A549 (cell line): ENCODE data around the gene HSD17B4. TPM values are rescaled to one million over a fixed set of nuclear protein-coding genes. Genes with fewer than 3 reads are reported as not detected.
"Not testable (repeated sequence)": the region's sequence is repeated elsewhere in the genome, so short reads cannot be mapped to it uniquely, and the experiment has no call there.

Experiments used
- ATAC-seq, 2 experiments: fragments of 200-7000 bp in 1 of 2; fragments of >200 bp in 1 of 2; cut with Nextera tagmentation in 1 of 2; cut with Tn5 transposase in 1 of 2; 3 replicates each; pipeline versions ENCODE4 v1.8.0 to v1.9.1; 2018 to 2020; ENCODE audit warnings: mild to moderate bottlenecking in 1 of 2, moderate library complexity in 1 of 2
- CTCF ChIA-PET: fragments of 300-600 bp; sonication (Branson Sonifier 250); formaldehyde crosslinking; extraction: SDS; loops from one replicate; lab custom pipeline; 2021; ENCODE audit warnings: antibody characterized with exemption, inconsistent platforms; lab: Yijun Ruan, JAX
- POLR2A ChIA-PET: fragments of 350-600 bp; formaldehyde crosslinking; extraction: SDS; loops from one replicate; lab custom pipeline; 2021; ENCODE audit warnings: antibody characterized with exemption, inconsistent platforms; lab: Yijun Ruan, JAX
- DNase-seq, 2 experiments: peaks; one replicate each; pipeline versions ENCODE4 v3.0.0 to v3.0.0-alpha.2; 2011 to 2016; ENCODE audit warnings: low read depth in 1 of 2, low spot score in 1 of 2
- FAIRE-seq: peaks from 2 replicates; lab custom pipeline; 2011; peaks lifted over from hg19 to GRCh38; lab: Jason Lieb, UNC
- H3K27ac ChIP-seq, 2 experiments: fragments of >200 bp; sonication (Bioruptor Twin); formaldehyde crosslinking; 3 replicates each; pipeline ENCODE4 v1.5.1; 2016 to 2017
- H3K4me1 ChIP-seq: fragments of >200 bp; sonication (Bioruptor Twin); formaldehyde crosslinking; 3 replicates; pipeline ENCODE4 v1.6.1; 2016
- H3K4me2 ChIP-seq: fragments of >200 bp; sonication (Bioruptor Twin); formaldehyde crosslinking; 3 replicates; pipeline ENCODE4 v1.6.1; 2016
- H3K4me3 ChIP-seq: fragments of >200 bp; sonication (Bioruptor Twin); formaldehyde crosslinking; 3 replicates; pipeline ENCODE4 v1.5.1; 2016
- H3K9me3 ChIP-seq: fragments of >200 bp; sonication (Bioruptor Twin); formaldehyde crosslinking; 3 replicates; pipeline ENCODE4 v1.6.1; 2016
- BHLHE40 ChIP-seq: IDR thresholded peaks from 2 replicates; pipeline ENCODE4 v1.6.1; 2012; ENCODE audit warnings: low read depth, low read length, inconsistent platforms
- EHMT2 ChIP-seq: fragments of 200-600 bp; sonication (generic); IDR thresholded peaks from 2 replicates; pipeline ENCODE4 v1.6.1; 2016; ENCODE audit warnings: antibody characterized with exemption, low read depth, mild to moderate bottlenecking, moderate library complexity
- FOXS1 ChIP-seq: fragments of 250-450 bp; sonication (Bioruptor Pico); IDR thresholded peaks from 2 replicates; pipeline ENCODE4 v1.5.0; 2020; ENCODE audit warnings: mild to moderate bottlenecking, moderate library complexity
- GATA3 ChIP-seq: IDR thresholded peaks from 2 replicates; pipeline ENCODE4 v1.6.1; 2012; ENCODE audit warnings: borderline replicate concordance
- HDAC2 ChIP-seq: fragments of 200-600 bp; sonication (generic); IDR thresholded peaks from 2 replicates; pipeline ENCODE4 v1.6.1; 2016
- HMGXB4 ChIP-seq: fragments of 250-450 bp; sonication (Bioruptor Pico); IDR thresholded peaks from 2 replicates; pipeline ENCODE4 v1.5.0; 2021; ENCODE audit warnings: mild to moderate bottlenecking, moderate library complexity, borderline replicate concordance
- HOXB13 ChIP-seq: fragments of 250-450 bp; sonication (Bioruptor Pico); IDR thresholded peaks from 2 replicates; pipeline ENCODE4 v1.5.0; 2020; ENCODE audit warnings: low read depth, mild to moderate bottlenecking, moderate library complexity
- JUN ChIP-seq, 2 experiments: fragments of >200 bp; sonication (Bioruptor Twin); formaldehyde crosslinking; IDR thresholded peaks; 2 replicates in 1 of 2; 3 replicates in 1 of 2; pipeline ENCODE4 v1.6.1; 2016 to 2017
- JUNB ChIP-seq: fragments of >200 bp; sonication (Bioruptor Twin); formaldehyde crosslinking; IDR thresholded peaks from 2 replicates; pipeline ENCODE4 v1.6.1; 2016
- MAFK ChIP-seq: fragments of 450-650 bp; IDR thresholded peaks from 2 replicates; pipeline ENCODE4 v1.6.1; 2014; ENCODE audit not compliant: partially characterized antibody
- PHF8 ChIP-seq: fragments of 200-600 bp; sonication (generic); IDR thresholded peaks from 2 replicates; pipeline ENCODE4 v1.6.1; 2016; ENCODE audit warnings: low read depth, mild to moderate bottlenecking, antibody characterized with exemption, moderate library complexity, borderline replicate concordance
- POLR2AphosphoS2 ChIP-seq: conservative IDR thresholded peaks from 2 replicates; pipeline ENCODE4 v1.6.1; 2012; ENCODE audit warnings: low read length, improper control_type of control experiment, inconsistent platforms
- RAD21 ChIP-seq, 2 experiments: fragments of >200 bp in 1 of 2; sonication (Bioruptor Twin) in 1 of 2; formaldehyde crosslinking in 1 of 2; IDR thresholded peaks in 1 of 2; conservative IDR thresholded peaks in 1 of 2; 2 replicates in 1 of 2; 3 replicates in 1 of 2; pipeline ENCODE4 v1.6.1; 2012 to 2018; ENCODE audit warnings: inconsistent platforms in 1 of 2
- WGBS: methylation state at CpG from one replicate; pipeline ENCODE4 v1.1.6; 2017; ENCODE audit errors: missing lambda C conversion rate; 5-methylcytosine and 5-hydroxymethylcytosine counted together
- polyA plus RNA-seq, 4 experiments: library from polyadenylated mRNA; depleted of rRNA in 3 of 4; stranded (reverse); fragments of >200 nt; fragmentation: RNase III in 1 of 4; extraction: RNeasy Plus Mini Kit Qiagen cat#74134 plus additional on column Dnase treatment in 1 of 4; gene quantifications; 2 replicates in 3 of 4; 3 replicates in 1 of 4; pipeline ENCODE4 v1.2.3, GENCODE V29; 2011 to 2017
- TF ChIP-seq, protein P1 (sequence below): IDR thresholded peaks from 2 replicates; pipeline ENCODE4 v1.6.1; 2012

Gene HSD17B4
- polyA plus RNA-seq, 2 of the 4 experiments (the other 2 are of a cell fraction): 121 to 135 TPM

GRCh38 chr5:119427060-119427459 lies 25.2 kb upstream of the HSD17B4 start:
- CTCF ChIA-PET: interaction anchor here (1.6 to 7.3 kb wide), 2 partner anchors 16 to 439 kb away, joined by 13 to 52 read pairs; partner anchors contain the start of gene DTWD2
- POLR2A ChIA-PET: no interaction called here
- FAIRE-seq: no peak

DNA sequence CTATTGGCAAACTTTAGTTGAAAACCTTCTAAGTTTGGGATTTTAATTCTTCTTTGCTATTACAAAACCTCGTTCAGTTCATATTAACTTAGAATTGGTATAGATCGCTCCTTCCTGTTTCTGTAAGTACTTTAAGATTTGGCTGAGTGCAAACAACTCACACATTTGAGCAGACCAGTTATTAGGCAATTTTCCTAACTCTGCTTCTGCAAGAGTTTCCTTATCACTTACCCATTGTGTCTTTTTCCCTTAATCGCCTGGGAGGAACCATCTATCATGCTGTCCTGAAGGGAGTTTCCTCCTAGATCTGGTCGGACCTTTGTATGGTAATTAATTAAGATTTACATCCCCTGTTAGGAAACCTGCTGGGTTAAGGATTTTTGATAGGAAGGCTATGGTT lies 24.7 kb upstream of the HSD17B4 start:
- 39% methylated on average over 4 of the region's 4 CpGs for WGBS
- ATAC-seq, POLR2A ChIA-PET, H3K4me1 ChIP-seq, H3K4me2 ChIP-seq, H3K27ac ChIP-seq, FAIRE-seq, H3K9me3 ChIP-seq, H3K4me3 ChIP-seq, DNase-seq, CTCF ChIA-PET: not testable (repeated sequence)

More at GRCh38 chr5:119427060-119427459, 25.2 kb upstream of the HSD17B4 start:
- 92% methylated on average over 2 of the region's 2 CpGs for WGBS
- H3K4me2 ChIP-seq: no peak overlapping the region
- no peak for ATAC-seq
- H3K27ac ChIP-seq: no peak overlapping the region
- H3K4me1 ChIP-seq: no peaks in the 10 kb centered on the region
- H3K4me3 ChIP-seq: no peak overlapping the region
- TF ChIP-seq JUN (IDR thresholded peaks at IDR 0.05): no peak
- TF ChIP-seq HMGXB4: no peak
- no peak for TF ChIP-seq HOXB13 (CRISPR knock-in tag)
- no peak for TF ChIP-seq POLR2AphosphoS2
- no peak for TF ChIP-seq GATA3
- no peak for TF ChIP-seq PHF8
- TF ChIP-seq, protein P1, sequence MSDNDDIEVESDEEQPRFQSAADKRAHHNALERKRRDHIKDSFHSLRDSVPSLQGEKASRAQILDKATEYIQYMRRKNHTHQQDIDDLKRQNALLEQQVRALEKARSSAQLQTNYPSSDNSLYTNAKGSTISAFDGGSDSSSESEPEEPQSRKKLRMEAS: no peak
- no peak for TF ChIP-seq EHMT2
- TF ChIP-seq FOXS1: no peak
- no peak for TF ChIP-seq HDAC2
- TF ChIP-seq JUNB: no peak
- TF ChIP-seq BHLHE40: no peak
- TF ChIP-seq RAD21 (conservative IDR thresholded peaks at IDR 0.05 in 1 of 2, IDR thresholded peaks at IDR 0.05 in 1 of 2): no peak
- no peak for DNase-seq
- H3K9me3 ChIP-seq: no peaks in the 10 kb centered on the region

DNA sequence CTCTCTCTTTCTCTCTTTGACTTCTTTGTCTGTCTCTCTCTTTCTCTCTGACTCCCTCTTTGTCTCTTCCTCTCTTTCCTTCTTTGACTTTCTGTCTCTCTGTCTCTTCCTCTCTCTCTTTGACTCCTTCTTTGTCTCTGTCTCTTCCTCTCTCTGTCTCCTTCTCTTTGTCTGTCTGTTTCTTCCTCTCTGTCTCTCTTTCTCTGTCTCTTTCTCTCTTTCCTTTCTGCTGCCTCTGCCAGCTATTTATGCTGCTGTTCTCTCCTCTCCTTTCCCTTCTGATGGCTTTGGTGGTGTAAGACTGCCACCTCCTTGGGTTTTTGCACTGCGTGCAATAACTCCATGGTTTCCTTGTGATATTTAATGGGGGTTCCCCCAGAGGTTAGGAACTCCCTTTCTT lies 24.1 kb upstream of the HSD17B4 start:
- H3K4me3 ChIP-seq, CTCF ChIA-PET, H3K9me3 ChIP-seq, DNase-seq, H3K27ac ChIP-seq, ATAC-seq, H3K4me1 ChIP-seq, POLR2A ChIA-PET, H3K4me2 ChIP-seq, FAIRE-seq: not testable (repeated sequence)
- 56% methylated on average over 1 of the region's 1 CpG for WGBS

GRCh38 chr5:119428574-119428973 lies 23.7 kb upstream of the HSD17B4 start:
- H3K4me1 ChIP-seq, H3K4me3 ChIP-seq, H3K9me3 ChIP-seq, POLR2A ChIA-PET, H3K4me2 ChIP-seq, CTCF ChIA-PET, H3K27ac ChIP-seq, FAIRE-seq, DNase-seq, ATAC-seq: not testable (repeated sequence)
- WGBS: 58% methylated on average over 3 of the region's 3 CpGs

DNA sequence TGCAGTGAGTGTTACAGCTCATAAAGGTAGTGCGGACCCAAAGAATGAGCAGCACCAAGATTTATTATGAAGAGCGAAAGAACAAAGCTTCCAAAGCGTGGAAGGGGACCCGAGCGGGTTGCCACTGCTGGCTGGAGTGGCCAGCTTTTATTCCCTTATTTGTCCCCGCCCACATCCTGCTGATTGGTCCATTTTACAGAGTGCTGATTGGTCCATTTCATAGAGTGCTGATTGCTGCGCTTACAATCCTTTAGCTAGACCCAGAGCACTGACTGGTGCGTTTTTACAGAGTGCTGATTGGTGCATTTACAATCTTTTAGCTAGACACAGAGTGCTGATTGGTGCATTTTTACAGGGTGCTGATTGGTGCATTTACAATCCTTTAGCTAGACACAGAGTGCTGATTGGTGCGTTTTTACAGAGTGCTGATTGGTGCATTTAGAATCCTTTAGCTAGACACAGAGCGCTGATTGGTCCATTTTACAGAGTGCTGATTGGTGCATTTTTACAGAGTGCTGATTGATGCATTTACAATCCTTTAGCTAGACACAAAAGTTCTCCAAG lies 19.5 kb upstream of the HSD17B4 start:
- not testable (repeated sequence) for ATAC-seq

More for the DNA sequence above, 19.5 kb upstream of the HSD17B4 start:
- CTCF ChIA-PET: interaction anchor here (0.9 to 3.0 kb wide), 3 partner anchors 21 to 444 kb away, joined by 3 to 19 read pairs (median 6); partner anchors contain the start of gene DTWD2
- H3K4me1 ChIP-seq, DNase-seq, H3K4me2 ChIP-seq, POLR2A ChIA-PET, H3K27ac ChIP-seq, H3K4me3 ChIP-seq, FAIRE-seq: not testable (repeated sequence)
- WGBS: 45% methylated on average over 10 of the region's 10 CpGs
- H3K9me3 ChIP-seq: 0 out of 3 replicates have a peak, but pooled peaks cover 14% of the 10 kb centered on the region
- TF ChIP-seq MAFK: peak; percentile 76
- TF ChIP-seq, all 56 proteins: peak for 1; not testable (repeated sequence) for 55
